Panc1 (cell line): Measurements from ENCODE around the gene SPRY1. TPM values are rescaled to one million over a fixed set of nuclear protein-coding genes. Genes with fewer than 3 reads are reported as not detected.

ENCODE experiments used
- ATAC-seq: fragments of 200-7000 bp; cut with Tn5 transposase; 2 replicates; pipeline ENCODE4 v1.9.1; 2020; ENCODE audit warnings: mild to moderate bottlenecking, moderate library complexity
- BruUV-seq: library from RNA; stranded (reverse); fragments of 400-500 nt; replicated peaks from 2 replicates; lab custom pipeline; 2021; lab: Mats Ljungman, UMichigan
- CTCF ChIA-PET: fragments of 300-600 bp; sonication (Branson Sonifier 250); formaldehyde crosslinking; loops from one replicate; lab custom pipeline; 2022; ENCODE audit warnings: antibody characterized with exemption; lab: Charles Lee
- POLR2A ChIA-PET: fragments of 300-600 bp; sonication (Branson Sonifier 250); formaldehyde crosslinking; loops from one replicate; lab custom pipeline; 2022; ENCODE audit warnings: antibody characterized with exemption; lab: Charles Lee
- DNase-seq: peaks from one replicate; pipeline ENCODE4 v3.0.0-alpha.2; 2010; ENCODE audit warnings: low read depth, low spot score
- H3K27ac ChIP-seq: 2 replicates; pipeline ENCODE4 v1.5.1; 2011; ENCODE audit warnings: mild to moderate bottlenecking, low read length, inconsistent platforms
- H3K27me3 ChIP-seq: fragments of 200-500 bp; sonication (Bioruptor generic); 2 replicates; pipeline ENCODE4 v1.6.0; 2014; ENCODE audit warnings: low read length, inconsistent platforms; ENCODE audit not compliant: control insufficient read depth, insufficient read depth
- H3K36me3 ChIP-seq: fragments of 200-500 bp; sonication (Bioruptor generic); 2 replicates; pipeline ENCODE4 v1.5.1; 2014; ENCODE audit warnings: inconsistent platforms, mild to moderate bottlenecking, low read length, moderate library complexity; ENCODE audit not compliant: control insufficient read depth, insufficient read depth
- H3K4me1 ChIP-seq: 2 replicates; pipeline ENCODE4 v1.5.1; 2011; ENCODE audit warnings: inconsistent platforms, mild to moderate bottlenecking, low read length, moderate library complexity; ENCODE audit not compliant: control insufficient read depth, insufficient read depth
- H3K4me3 ChIP-seq, 2 experiments: 2 replicates each; pipeline ENCODE4 v1.5.1; 2011 to 2012; ENCODE audit warnings: low read depth in 2 of 2, low read length in 2 of 2, mild to moderate bottlenecking in 2 of 2, inconsistent platforms in 1 of 2, moderate library complexity in 1 of 2
- H3K9me3 ChIP-seq: fragments of 200-500 bp; sonication (Bioruptor generic); 2 replicates; pipeline ENCODE4 v1.5.1; 2014; ENCODE audit warnings: low read depth, mild to moderate bottlenecking, inconsistent platforms, low read length, moderate library complexity; ENCODE audit not compliant: control insufficient read depth, insufficient read depth
- POLR2AphosphoS5 ChIP-seq: IDR thresholded peaks from 2 replicates; pipeline ENCODE4 v1.6.1; 2012; ENCODE audit warnings: mild to moderate bottlenecking, low read depth, low read length, moderate library complexity
- SIN3A ChIP-seq: IDR thresholded peaks from 2 replicates; pipeline ENCODE4 v1.6.1; 2012; ENCODE audit warnings: low read depth, mild to moderate bottlenecking, low read length, moderate library complexity, borderline replicate concordance; ENCODE audit not compliant: insufficient read depth
- TCF7L2 ChIP-seq: IDR thresholded peaks from 2 replicates; pipeline ENCODE4 v1.6.1; 2011; ENCODE audit warnings: mild to moderate bottlenecking, low read depth, low read length, inconsistent platforms
- in situ Hi-C: cut with HindIII; loops from 2 replicates; pipeline ENCODE4 v1.10.0; 2016; ENCODE audit warnings: low sequenced_read_pairs, low pct_unique_long_range_greater_than_20kb
- intact Hi-C: fragments of 100-400 bp; cut with micrococcal nuclease; formaldehyde crosslinking; loops from one replicate; pipeline ENCODE4 v1.10.0; 2022; ENCODE audit not compliant: unreplicated experiment
- total RNA-seq: library from RNA; stranded (reverse); gene quantifications from one replicate; pipeline ENCODE4 v1.2.1, GENCODE V29; 2021; ENCODE audit not compliant: unreplicated experiment
- TF ChIP-seq, protein P1 (sequence below): fragments of 450-650 bp; IDR thresholded peaks from 2 replicates; pipeline ENCODE4 v1.5.1; 2017; ENCODE audit warnings: mild to moderate bottlenecking
- TF ChIP-seq, protein P2 (sequence below), 2 experiments: IDR thresholded peaks; 2 replicates each; pipeline ENCODE4 v1.6.1; 2011 to 2012; ENCODE audit warnings: low read depth in 2 of 2, control low read depth in 1 of 2, low read length in 1 of 2, mild to moderate bottlenecking in 1 of 2, moderate library complexity in 1 of 2; ENCODE audit not compliant: insufficient read depth in 1 of 2

Gene SPRY1
- total RNA-seq, 1 experiment from 2014 or later: 77.8 TPM

DNA sequence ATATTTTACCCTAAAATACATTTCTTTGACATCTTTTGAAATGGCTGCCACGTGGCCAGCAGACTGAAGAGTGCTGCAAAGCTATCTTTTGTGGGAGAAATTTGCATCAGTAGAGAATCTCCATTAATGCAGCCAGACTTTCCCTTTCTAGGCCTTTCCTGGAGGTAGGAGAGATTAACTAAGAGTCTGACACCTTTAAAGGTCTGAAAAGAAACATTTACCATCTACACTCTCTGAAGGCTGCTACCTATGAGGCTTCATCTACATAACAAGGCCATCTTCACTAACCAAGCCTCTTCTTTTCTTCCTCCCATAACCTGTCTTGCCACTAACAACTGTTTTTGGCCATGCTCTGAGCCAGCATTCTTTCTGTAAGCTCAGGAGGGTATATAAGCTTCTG lies 17.8 kb upstream of the SPRY1 start:
- H3K36me3 ChIP-seq: no peaks in the 10 kb centered on the region
- TF ChIP-seq, protein P1, sequence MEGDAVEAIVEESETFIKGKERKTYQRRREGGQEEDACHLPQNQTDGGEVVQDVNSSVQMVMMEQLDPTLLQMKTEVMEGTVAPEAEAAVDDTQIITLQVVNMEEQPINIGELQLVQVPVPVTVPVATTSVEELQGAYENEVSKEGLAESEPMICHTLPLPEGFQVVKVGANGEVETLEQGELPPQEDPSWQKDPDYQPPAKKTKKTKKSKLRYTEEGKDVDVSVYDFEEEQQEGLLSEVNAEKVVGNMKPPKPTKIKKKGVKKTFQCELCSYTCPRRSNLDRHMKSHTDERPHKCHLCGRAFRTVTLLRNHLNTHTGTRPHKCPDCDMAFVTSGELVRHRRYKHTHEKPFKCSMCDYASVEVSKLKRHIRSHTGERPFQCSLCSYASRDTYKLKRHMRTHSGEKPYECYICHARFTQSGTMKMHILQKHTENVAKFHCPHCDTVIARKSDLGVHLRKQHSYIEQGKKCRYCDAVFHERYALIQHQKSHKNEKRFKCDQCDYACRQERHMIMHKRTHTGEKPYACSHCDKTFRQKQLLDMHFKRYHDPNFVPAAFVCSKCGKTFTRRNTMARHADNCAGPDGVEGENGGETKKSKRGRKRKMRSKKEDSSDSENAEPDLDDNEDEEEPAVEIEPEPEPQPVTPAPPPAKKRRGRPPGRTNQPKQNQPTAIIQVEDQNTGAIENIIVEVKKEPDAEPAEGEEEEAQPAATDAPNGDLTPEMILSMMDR: no peak
- no peak for TF ChIP-seq TCF7L2
- TF ChIP-seq POLR2AphosphoS5: no peak
- TF ChIP-seq, protein P2, sequence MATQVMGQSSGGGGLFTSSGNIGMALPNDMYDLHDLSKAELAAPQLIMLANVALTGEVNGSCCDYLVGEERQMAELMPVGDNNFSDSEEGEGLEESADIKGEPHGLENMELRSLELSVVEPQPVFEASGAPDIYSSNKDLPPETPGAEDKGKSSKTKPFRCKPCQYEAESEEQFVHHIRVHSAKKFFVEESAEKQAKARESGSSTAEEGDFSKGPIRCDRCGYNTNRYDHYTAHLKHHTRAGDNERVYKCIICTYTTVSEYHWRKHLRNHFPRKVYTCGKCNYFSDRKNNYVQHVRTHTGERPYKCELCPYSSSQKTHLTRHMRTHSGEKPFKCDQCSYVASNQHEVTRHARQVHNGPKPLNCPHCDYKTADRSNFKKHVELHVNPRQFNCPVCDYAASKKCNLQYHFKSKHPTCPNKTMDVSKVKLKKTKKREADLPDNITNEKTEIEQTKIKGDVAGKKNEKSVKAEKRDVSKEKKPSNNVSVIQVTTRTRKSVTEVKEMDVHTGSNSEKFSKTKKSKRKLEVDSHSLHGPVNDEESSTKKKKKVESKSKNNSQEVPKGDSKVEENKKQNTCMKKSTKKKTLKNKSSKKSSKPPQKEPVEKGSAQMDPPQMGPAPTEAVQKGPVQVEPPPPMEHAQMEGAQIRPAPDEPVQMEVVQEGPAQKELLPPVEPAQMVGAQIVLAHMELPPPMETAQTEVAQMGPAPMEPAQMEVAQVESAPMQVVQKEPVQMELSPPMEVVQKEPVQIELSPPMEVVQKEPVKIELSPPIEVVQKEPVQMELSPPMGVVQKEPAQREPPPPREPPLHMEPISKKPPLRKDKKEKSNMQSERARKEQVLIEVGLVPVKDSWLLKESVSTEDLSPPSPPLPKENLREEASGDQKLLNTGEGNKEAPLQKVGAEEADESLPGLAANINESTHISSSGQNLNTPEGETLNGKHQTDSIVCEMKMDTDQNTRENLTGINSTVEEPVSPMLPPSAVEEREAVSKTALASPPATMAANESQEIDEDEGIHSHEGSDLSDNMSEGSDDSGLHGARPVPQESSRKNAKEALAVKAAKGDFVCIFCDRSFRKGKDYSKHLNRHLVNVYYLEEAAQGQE (IDR thresholded peaks at IDR 0.05; ENCODE audit: insufficient read depth in 1 of 2, low read depth in 2 of 2, low read length in 1 of 2): no peak
- no peak for TF ChIP-seq SIN3A
- BruUV-seq: no TSS peak
- H3K27ac ChIP-seq: 0 out of 2 replicates have a peak overlapping the region, but pooled peaks have one; percentile 29
- in situ Hi-C loops (no loop called here), intact Hi-C loops (no loop called here)
- no peak for ATAC-seq
- ChIA-PET POLR2A (no interaction called here), CTCF (no interaction called here)
- H3K4me3 ChIP-seq: no peak overlapping the region
- no peaks in the 10 kb centered on the region for H3K27me3 ChIP-seq
- DNase-seq: no peak
- H3K9me3 ChIP-seq: peaks cover 5% of the 10 kb centered on the region; the same call in 1 of the 2 replicates
- H3K4me1 ChIP-seq: no peaks in the 10 kb centered on the region

DNA sequence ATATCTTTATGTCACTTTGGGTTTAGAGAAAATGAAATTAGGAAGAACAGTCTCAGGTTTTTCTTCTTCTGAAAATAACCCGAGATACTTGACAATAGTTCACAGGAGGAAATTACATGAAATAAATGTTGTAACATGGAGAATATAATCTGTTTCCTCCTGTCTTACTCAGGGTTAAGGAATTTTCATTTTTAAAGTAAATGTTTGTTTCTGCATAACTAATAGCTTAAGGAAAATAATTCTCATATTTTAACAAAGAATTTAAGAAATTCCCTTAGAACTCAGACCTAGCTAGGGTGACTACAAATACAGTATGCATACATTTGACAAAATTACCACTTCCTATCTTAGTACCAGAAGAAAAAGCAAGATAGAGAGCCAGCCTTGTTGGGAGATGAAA lies 17.2 kb upstream of the SPRY1 start:
- Histone ChIP-seq H3K4me1 (no peaks in the 10 kb centered on the region), H3K9me3 (no peaks in the 10 kb centered on the region), H3K4me3 (no peak overlapping the region), H3K27ac (no peak overlapping the region), H3K27me3 (no peaks in the 10 kb centered on the region), H3K36me3 (no peaks in the 10 kb centered on the region)
- in situ Hi-C loops: no loop called here
- ChIA-PET CTCF (no interaction called here), POLR2A (interaction anchor here (0.6 kb wide), 1 partner anchor 209 kb away, joined by 4 read pairs; no protein-coding TSS in a partner anchor)
- intact Hi-C loops: no loop called here
- BruUV-seq: no TSS peak
- no peak for TF ChIP-seq SIN3A
- no peak for TF ChIP-seq POLR2AphosphoS5
- TF ChIP-seq, protein P2 (IDR thresholded peaks at IDR 0.05; ENCODE audit: insufficient read depth in 1 of 2, low read depth in 2 of 2, low read length in 1 of 2): no peak
- TF ChIP-seq TCF7L2: no peak
- TF ChIP-seq, protein P1: no peak
- DNase-seq (no peak), ATAC-seq (no peak)
